ENCODE results near the gene FGF1. TPM values are rescaled to one million over a fixed set of nuclear protein-coding genes. Genes with fewer than 3 reads are reported as not detected.

FGF1 gene
- total RNA-seq, 2 experiments from 2014 or later = not detected

DNA sequence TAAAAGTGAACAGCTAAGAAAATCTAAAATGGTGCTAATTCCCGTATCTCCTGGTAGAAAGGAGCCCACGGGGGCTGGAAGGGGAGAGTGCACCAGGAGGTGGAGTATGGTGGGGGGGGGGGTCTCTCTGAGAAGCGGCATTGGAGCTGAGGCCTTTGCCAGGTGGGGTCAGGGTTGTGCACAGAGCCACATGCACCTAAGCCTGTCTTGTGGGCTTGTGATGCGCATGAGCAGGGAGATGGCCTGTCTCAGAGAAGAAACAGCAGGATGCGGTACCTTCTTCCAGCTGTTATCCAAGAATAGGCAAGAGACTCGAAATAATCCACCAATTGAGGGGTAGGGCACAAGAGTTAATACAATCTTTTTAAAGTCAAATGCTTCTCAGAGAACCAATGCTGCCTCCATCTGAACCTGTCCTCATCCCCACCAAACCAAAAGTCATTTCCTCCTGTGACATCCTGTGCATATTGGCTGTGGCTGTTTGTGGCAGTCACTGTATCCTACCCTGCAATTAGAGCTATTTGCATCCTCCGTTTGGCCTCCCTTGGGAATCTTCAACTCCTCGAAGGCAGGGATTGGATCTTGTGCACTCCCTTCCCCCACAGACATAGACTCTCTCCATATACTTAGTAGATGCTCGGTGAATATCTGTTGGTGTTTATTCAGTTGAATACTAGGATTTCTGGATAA lies 45.4 kb downstream of the FGF1 start:
- no peak for DNase-seq

DNA sequence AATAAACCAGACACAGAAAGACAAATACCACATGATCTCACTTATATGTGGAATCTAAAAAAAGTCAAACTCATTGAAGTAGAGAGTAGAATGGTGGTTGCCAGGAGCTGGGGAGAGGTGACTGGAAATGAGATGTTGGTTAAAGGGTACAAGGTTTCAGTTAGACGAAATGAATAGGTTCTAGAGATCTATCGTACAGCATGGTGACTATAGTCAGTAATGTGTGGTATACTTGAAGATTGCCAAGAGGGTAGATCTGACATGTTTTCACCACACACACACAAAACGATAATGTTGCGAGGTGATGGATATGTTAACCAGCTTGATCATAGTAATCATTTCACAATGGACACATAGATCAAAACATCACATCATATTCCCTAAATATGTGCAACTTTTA lies 46.4 kb downstream of the FGF1 start:
- Mint-ChIP-seq H3K4me3 (no peak overlapping the region), H3K9me3 (no peaks in the 10 kb centered on the region), H3K27me3 (peaks cover 20% of the 10 kb centered on the region), H3K4me1 (peaks cover 8% of the 10 kb centered on the region), H3K27ac (no peak overlapping the region), H3K36me3 (no peaks in the 10 kb centered on the region)
- ATAC-seq (ENCODE audit: low read depth) (no peak), DNase-seq (no peak)
- POLR2A ChIA-PET = no interaction called here

More for the DNA sequence above, 45.4 kb downstream of the FGF1 start:
- peak; percentile 83 for ATAC-seq (ENCODE audit: low read depth)
- Mint-ChIP-seq H3K36me3 (no peaks in the 10 kb centered on the region), H3K27me3 (peaks cover 20% of the 10 kb centered on the region), H3K9me3 (no peaks in the 10 kb centered on the region), H3K4me1 (peaks cover 8% of the 10 kb centered on the region), H3K4me3 (no peak overlapping the region), H3K27ac (no peak overlapping the region)
- POLR2A ChIA-PET = no interaction called here

DNA sequence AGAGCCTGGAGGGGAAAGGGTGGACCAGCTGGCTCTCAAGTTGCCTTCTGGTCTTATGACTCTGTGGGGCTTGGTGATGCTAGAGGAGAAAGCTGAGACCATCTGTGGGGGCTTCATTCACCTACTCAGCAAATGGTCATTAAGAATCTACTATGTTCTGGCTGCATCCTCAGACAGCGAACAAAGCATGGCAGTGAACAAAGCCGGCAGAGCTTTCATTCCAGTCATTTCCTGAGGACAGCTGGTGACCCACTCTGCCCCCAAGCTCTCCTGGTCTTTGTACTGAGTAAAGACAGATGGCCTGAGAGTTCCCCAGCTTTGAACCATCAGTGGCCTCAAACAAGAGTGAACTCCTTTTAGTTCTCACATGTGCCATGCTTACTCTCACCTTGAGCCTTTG lies 48.0 kb downstream of the FGF1 start:
- POLR2A ChIA-PET = no interaction called here
- ATAC-seq (ENCODE audit: low read depth) = no peak
- H3K36me3 Mint-ChIP-seq = no peaks in the 10 kb centered on the region
- H3K4me1 Mint-ChIP-seq = peaks cover 8% of the 10 kb centered on the region
- no peak overlapping the region for H3K27ac Mint-ChIP-seq
- H3K9me3 Mint-ChIP-seq = no peaks in the 10 kb centered on the region
- H3K4me3 Mint-ChIP-seq = no peak overlapping the region
- DNase-seq = no peak
- peaks cover 18% of the 10 kb centered on the region for H3K27me3 Mint-ChIP-seq

DNA sequence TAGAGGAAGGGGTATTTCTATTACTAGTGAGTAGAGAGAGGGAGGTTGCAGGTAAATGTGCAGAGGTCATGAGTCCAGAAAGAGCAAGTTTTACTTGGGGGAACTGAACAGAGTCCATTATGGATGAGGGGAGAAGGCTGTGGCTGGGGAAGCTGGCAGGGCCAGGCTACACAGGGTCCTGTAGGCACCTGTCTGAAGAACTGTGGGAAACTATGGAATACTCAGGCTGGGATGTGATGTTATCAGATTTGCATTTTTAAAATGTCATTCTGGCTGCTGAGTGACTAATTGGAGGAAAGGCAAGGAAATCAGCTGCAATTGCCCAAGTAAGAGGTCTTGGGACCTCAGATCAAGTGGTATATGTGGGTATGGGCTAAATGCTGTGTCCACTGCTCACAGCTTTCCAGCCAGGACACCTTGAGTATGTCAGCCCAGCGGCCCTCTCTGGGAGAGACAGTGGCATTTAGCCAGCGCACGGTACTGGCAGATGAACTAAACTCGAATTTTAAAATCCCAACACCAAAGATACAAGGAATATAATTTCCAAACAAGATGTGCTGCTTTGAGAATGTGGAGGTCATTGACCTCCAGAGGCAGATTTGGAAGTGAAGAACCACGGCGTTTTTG lies 49.1 kb downstream of the FGF1 start:
- no peaks in the 10 kb centered on the region for H3K36me3 Mint-ChIP-seq
- POLR2A ChIA-PET = no interaction called here
- no peak for DNase-seq
- no peak overlapping the region for H3K4me3 Mint-ChIP-seq
- ATAC-seq (ENCODE audit: low read depth) = no peak
- no peak overlapping the region for H3K27ac Mint-ChIP-seq
- peaks cover 8% of the 10 kb centered on the region for H3K27me3 Mint-ChIP-seq
- peaks cover 8% of the 10 kb centered on the region for H3K4me1 Mint-ChIP-seq
- H3K9me3 Mint-ChIP-seq = no peaks in the 10 kb centered on the region

DNA sequence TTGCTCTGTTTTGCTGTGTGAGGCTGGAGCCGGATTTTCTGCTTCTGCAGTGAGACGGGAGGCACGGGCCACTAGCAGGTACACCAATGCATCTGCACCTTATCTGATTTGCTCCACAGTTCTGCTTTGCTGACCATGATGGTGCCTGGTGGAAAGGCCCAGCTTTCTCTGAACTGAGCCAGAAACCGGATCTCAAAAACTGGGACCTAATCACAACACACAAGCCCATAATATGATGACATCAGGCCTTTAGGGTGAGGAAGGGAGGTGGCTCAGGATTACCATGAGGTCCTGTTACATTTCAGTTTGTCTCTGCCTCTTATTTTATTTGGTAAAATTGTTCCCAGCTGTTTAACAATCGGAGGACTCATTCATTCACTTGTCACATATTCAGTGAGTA lies 49.8 kb downstream of the FGF1 start:
- Mint-ChIP-seq H3K4me1 (peaks cover 7% of the 10 kb centered on the region), H3K9me3 (no peaks in the 10 kb centered on the region), H3K27ac (no peak overlapping the region), H3K27me3 (peaks cover 6% of the 10 kb centered on the region), H3K4me3 (no peak overlapping the region), H3K36me3 (no peaks in the 10 kb centered on the region)
- ATAC-seq (ENCODE audit: low read depth) = no peak
- no peak for DNase-seq
- POLR2A ChIA-PET = no interaction called here

DNA sequence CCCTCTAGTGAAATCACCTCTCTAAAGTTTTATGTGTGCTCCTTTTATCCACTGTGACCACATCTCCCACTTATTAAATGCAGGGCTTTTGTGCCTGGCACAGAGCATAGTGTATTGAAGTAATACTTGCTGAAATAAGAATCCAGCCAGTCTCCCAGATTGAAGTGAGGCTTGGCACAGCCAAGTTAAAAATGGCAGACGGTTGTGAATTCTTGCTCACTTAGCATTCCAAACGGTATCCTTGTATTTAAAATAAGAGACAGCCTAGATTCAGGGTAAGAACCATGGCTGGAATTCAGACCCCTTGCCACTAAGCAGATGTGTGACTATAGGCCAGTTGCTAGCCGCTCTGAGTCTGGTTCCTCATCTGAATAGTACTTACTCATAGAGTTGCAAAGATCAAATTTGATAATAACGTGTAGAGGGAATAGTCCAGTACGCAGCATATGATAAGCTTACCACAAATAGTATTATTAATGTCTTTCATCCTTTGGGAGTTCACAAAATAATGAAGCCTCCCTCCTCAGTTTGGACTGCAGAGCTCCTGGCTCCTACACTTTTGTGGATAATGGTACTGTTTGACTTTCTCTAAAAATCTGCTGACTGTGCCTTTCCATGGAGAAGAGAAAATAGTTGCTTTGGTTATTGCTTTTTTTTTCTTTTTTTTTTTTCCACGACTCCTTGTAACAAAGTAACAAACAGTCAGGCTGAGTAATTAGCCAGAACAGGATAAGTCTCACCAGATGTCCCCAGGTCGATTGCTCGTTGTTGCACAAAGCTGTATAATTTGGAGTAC lies 51.5 kb downstream of the FGF1 start:
- POLR2A ChIA-PET = no interaction called here
- Mint-ChIP-seq H3K36me3 (no peaks in the 10 kb centered on the region), H3K4me1 (no peaks in the 10 kb centered on the region), H3K4me3 (no peak overlapping the region), H3K9me3 (no peaks in the 10 kb centered on the region), H3K27me3 (peaks cover 6% of the 10 kb centered on the region), H3K27ac (no peak overlapping the region)
- ATAC-seq (ENCODE audit: low read depth) = no peak
- DNase-seq = no peak

DNA sequence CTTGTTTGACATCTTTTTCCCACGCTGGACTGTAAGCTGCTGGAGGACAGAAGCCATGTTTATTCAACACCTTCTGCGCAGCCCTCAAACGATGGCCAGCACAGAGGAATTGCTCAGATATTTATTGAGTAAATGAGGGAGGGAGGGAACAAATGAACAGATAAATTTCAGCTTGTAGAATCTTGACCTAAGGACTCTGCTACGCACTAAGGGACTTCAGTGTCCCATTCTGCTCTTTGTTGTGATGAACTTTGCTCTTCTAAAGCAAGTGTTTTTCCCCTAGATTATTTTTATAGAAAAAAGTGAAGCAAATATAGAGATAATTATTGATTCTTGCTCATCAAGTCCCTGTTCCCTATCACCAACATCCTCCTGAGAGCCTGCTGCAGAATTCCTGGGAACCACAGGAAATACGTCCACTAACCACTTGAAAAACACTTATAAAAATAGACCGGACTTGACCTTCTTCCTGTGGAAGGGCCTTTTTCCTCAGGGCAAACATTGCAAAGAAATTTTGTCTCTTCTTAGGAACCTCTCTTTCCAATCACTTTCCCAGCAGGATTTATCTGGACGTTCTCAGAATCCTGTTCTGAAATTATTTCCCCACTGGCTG lies 54.9 kb downstream of the FGF1 start:
- H3K4me3 Mint-ChIP-seq = no peak overlapping the region
- no peaks in the 10 kb centered on the region for H3K36me3 Mint-ChIP-seq
- H3K27me3 Mint-ChIP-seq = peaks cover 8% of the 10 kb centered on the region
- H3K4me1 Mint-ChIP-seq = no peaks in the 10 kb centered on the region
- DNase-seq = no peak
- no peak overlapping the region for H3K27ac Mint-ChIP-seq
- no peak for ATAC-seq (ENCODE audit: low read depth)
- H3K9me3 Mint-ChIP-seq = no peaks in the 10 kb centered on the region
- POLR2A ChIA-PET = interaction anchor here (0.7 kb wide), 1 partner anchor 14 kb away, joined by 4 read pairs; no protein-coding TSS in a partner anchor

DNA sequence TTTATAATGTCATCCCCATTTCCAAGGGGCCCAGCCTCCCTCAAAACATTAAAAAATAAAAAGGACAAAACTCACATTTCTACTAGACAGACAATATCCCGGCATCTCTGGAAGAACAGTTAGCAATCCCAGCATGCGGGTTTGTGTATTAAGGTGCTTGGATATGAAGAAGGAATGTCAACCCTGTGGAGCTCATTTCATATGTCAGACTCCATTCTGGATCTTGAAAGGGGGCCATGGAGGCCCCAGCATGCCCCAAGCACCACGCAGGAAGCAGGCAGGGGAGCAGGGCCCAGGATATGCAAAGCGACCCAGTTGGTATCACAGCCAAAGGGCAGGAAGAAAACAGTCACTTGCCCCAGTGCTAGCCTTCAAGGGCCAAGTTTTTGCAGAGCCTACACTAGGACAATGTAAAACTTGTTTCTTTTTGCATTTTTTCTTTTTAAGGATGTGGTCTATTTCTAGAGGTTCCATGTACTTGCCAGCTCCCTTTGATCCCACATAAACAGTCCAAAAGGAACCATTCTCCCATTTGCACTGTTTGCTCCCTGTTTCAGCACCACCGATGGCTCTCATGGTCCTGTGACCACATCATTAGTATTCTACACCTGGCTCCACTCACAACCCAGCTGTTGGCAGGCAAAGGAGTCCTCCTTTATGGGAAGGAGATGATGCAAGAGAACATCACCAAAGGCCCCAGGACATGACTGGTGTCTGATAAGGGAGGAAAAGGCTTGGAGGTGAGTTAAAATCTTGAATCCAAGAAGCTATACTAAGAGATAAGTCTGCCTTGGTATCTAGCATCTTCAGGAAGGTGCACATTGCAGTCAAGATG lies 58.3 kb downstream of the FGF1 start:
- H3K9me3 Mint-ChIP-seq = no peaks in the 10 kb centered on the region
- H3K27ac Mint-ChIP-seq = no peak overlapping the region
- H3K36me3 Mint-ChIP-seq = no peaks in the 10 kb centered on the region
- ATAC-seq (ENCODE audit: low read depth) (no peak), DNase-seq (no peak)
- H3K4me1 Mint-ChIP-seq = no peaks in the 10 kb centered on the region
- POLR2A ChIA-PET = no interaction called here
- H3K4me3 Mint-ChIP-seq = no peak overlapping the region
- H3K27me3 Mint-ChIP-seq = peaks cover 15% of the 10 kb centered on the region

DNA sequence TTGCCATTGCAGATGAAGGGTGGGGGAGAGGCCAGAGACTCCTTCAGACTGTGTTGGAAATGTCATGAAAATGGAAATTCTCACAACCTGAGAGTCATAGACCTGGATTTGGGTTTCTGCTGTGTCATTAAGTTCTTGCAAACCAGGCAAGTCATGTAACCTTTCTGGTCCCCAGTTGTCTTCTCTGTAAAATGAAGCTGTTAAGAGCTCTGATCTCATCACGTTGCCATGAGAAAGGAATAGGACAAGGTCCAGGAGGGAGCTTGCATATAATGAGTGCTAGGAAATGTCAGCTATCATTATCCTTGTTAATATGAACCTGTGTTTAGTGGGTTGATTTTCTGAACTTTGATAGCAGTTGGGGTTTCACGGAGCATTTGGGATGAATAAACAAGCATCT lies 59.1 kb downstream of the FGF1 start:
- Mint-ChIP-seq H3K4me1 (no peaks in the 10 kb centered on the region), H3K4me3 (no peak overlapping the region), H3K27ac (no peak overlapping the region), H3K36me3 (no peaks in the 10 kb centered on the region), H3K27me3 (peaks cover 18% of the 10 kb centered on the region), H3K9me3 (no peaks in the 10 kb centered on the region)
- ATAC-seq (ENCODE audit: low read depth) = no peak
- no peak for DNase-seq
- POLR2A ChIA-PET = no interaction called here

DNA sequence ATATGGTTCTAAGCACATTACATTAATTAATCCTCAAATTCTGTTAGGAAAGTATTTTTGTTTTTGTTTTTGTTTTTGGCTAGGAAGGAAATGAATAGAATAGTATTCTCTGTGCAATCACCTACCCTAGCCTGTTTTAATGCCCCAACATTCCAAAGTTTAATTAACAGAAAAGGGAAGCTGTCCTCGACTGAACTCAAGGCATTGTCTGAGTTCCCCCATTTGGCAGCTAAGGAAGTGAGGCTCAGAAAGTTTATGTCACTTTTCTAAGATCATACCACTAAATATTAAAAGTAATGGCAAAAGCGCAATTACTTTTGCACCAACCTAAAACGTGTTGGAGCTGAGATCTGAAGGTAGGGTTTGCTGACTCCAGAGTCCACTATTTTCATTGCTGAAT lies 59.8 kb downstream of the FGF1 start:
- Mint-ChIP-seq H3K27me3 (peaks cover 24% of the 10 kb centered on the region), H3K4me3 (no peak overlapping the region), H3K9me3 (no peaks in the 10 kb centered on the region), H3K36me3 (no peaks in the 10 kb centered on the region), H3K27ac (no peak overlapping the region), H3K4me1 (no peaks in the 10 kb centered on the region)
- DNase-seq (no peak), ATAC-seq (ENCODE audit: low read depth) (no peak)
- POLR2A ChIA-PET = no interaction called here

DNA sequence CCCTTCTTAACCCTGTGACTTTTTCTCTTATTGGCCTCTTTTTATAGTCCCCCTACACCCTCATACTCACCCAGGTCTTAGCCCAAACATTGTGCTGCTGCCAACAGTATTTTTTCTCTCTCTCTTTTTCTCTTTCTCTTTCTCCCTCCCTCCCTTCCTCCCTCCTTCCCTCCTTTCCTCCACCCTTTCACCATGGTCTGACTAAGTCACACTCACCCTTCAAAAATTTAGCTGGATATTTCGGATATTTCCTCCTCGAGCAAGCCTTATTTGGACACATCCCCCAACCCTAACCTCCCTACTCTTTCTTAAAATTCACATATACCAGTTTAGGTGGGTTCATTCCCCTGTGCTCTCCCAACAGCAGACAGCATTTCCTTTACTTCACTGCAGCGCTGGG lies 64.7 kb downstream of the FGF1 start:
- Mint-ChIP-seq H3K27ac (no peak overlapping the region), H3K27me3 (peaks cover 29% of the 10 kb centered on the region), H3K36me3 (no peaks in the 10 kb centered on the region), H3K4me3 (no peak overlapping the region), H3K9me3 (no peaks in the 10 kb centered on the region), H3K4me1 (peaks cover 11% of the 10 kb centered on the region)
- ATAC-seq (ENCODE audit: low read depth) = no peak
- POLR2A ChIA-PET = no interaction called here
- no peak for DNase-seq

DNA sequence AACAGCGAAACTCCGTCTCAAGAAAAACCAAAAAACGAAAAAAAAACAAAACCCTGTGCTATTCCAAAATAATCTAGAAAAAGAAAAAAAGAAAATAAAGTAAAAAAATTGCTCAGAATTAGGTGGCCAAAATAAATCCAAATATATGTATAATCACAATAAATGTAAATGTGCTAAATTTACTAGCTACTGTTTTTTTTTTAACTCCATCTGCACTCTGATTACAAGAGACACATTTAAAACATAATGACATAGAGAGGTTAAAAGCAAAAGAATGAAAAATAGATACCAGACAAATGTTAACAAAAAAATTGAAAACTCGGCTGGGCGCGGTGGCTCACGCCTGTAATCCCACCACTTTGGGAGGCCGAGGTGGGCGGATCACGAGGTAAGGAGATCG lies 66.1 kb downstream of the FGF1 start:
- no peak for DNase-seq
- H3K27me3 Mint-ChIP-seq = peaks cover 26% of the 10 kb centered on the region
- H3K27ac Mint-ChIP-seq = no peak overlapping the region
- H3K36me3 Mint-ChIP-seq = no peaks in the 10 kb centered on the region
- no peaks in the 10 kb centered on the region for H3K9me3 Mint-ChIP-seq
- H3K4me3 Mint-ChIP-seq = no peak overlapping the region
- H3K4me1 Mint-ChIP-seq = peaks cover 11% of the 10 kb centered on the region
- POLR2A ChIA-PET = no interaction called here
- ATAC-seq (ENCODE audit: low read depth) = no peak

DNA sequence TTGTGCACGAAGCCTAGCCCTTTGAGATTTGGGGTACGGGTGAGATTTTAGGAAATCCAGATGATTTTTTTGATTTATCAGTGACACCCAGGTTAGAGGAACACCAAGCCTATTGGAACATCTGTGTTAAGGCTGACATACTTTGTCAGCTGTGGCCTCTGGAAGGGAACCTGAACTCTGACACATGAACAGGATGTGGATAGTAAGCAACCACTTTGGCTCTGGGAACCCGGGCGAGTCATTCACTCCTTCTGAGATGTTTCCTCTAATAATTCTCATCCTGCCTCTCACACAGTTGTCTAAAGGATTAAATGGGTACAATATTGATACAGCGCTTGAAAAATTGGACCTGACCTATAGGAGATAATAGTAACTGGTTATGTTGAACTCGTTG lies 67.8 kb downstream of the FGF1 start:
- H3K27me3 Mint-ChIP-seq = peaks cover 28% of the 10 kb centered on the region
- H3K9me3 Mint-ChIP-seq = no peaks in the 10 kb centered on the region
- ATAC-seq (ENCODE audit: low read depth) = peak; percentile 76
- no peaks in the 10 kb centered on the region for H3K36me3 Mint-ChIP-seq
- H3K4me3 Mint-ChIP-seq = no peak overlapping the region
- no peak for DNase-seq
- peaks cover 11% of the 10 kb centered on the region for H3K4me1 Mint-ChIP-seq
- POLR2A ChIA-PET = no interaction called here
- H3K27ac Mint-ChIP-seq = no peak overlapping the region
